GM20431 (cell line): ENCODE measurements around the gene CEP72.
"Not testable (repeated sequence)": the region's sequence is repeated elsewhere in the genome, so short reads cannot be mapped to it uniquely, and the experiment has no call there.

Source experiments
- in situ Hi-C: fragments of 300-500 bp; cut with MseI, MboI; formaldehyde crosslinking; loops from one replicate; pipeline ENCODE4 v1.15.0; 2020; ENCODE audit warnings: low sequenced_read_pairs; ENCODE audit not compliant: unreplicated experiment

The CEP72 gene

DNA sequence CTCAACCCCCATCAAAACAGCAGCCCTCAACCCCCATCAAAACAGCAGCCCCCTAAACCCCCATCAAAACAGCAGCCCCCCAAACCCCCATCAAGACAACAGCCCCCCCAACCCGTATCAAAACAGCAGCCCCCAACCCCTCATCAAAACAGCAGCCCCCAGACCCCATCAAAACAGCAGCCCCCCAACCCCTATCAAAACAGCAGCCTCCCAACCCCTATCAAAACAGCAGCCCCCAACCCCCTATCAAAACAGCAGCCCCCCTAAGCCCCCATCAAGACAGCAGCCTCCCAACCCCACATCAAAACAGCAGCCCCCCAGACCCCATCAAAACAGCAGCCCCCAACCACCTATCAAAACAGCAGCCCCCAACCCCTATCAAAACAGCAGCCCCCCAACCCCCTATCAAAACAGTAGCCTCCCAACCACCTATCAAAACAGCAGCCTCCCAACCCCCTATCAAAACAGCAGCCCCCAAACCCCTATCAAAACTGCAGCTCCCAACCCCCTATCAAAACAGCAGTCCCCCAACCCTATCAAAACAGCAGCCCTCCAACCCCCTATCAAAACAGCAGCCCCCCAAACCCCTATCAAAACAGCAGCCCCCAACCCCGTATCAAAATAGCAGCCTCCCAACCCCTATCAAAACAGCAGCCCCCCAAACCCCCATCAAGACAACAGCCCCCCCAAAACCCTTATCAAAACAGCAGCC is 79.8 kb downstream of the CEP72 start:
- in situ Hi-C loops, result no loop called here

DNA sequence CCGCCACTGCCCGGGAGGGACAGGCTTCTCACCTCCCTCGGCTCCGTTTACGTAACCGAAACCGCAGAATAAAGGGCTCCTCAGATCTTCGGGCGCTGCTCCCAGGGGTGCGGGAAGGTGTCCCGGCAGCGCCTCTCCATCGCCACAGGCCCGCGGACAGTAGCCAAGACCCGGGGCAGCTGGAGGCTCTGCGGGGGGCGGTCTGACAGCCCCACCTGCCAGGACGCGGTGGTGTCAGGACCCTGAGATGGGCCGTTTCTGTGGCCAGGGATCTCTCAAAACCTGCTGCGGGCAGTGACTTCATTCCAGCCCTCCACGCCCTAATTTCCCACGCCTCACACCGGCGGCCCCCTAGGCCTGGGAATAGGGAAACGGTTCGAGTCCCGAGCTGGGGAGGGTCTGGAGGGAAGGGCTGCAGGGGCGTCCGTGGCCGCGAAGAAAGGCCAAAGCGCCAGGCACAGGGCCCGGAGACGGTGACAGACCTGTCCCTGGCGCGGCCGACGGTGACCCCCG is 80.4 kb downstream of the CEP72 start:
- in situ Hi-C loops, result not testable (repeated sequence)

- in situ Hi-C loops, result not testable (repeated sequence)
These were observed 81.3 kb downstream of the CEP72 start, which contains the start of gene TPPP for GRCh38 chr5:693271-694041. TSS of gene TPPP (minus strand) at chr5:693352. CDS start at chr5:678060, 15,292 bp downstream.

DNA sequence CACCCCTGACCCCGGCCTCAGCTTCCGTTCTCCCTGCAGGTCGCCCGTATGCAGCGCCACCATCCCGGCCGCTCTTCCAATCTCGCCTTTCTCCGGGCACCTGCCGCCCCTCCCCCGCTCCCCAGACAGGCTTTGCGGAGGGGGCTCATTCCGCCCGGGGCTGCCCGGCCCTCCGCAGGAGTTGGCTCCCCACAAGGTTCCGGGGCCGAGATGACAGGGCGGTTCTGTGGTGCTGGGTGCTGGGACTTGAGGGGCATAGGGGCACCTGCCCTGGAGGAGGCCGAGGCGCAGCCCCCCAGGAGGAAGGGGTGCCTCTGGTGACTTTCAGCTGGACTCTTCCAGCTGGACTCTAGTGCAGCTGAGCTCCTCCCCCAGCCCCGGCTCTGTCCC is 81.9 kb downstream of the CEP72 start:
- in situ Hi-C loops, result not testable (repeated sequence)

- in situ Hi-C loops, result not testable (repeated sequence)
These were observed 83.3 kb downstream of the CEP72 start for GRCh38 chr5:695475-695874.

GRCh38 chr5:696191-696590 is 84.1 kb downstream of the CEP72 start:
- in situ Hi-C loops, result not testable (repeated sequence)

- in situ Hi-C loops, result not testable (repeated sequence)
These were observed 84.9 kb downstream of the CEP72 start for GRCh38 chr5:696753-697702.
